ENCODE results near the gene RANGAP1. TPM values are rescaled to one million over a fixed set of nuclear protein-coding genes. Genes with fewer than 3 reads are reported as not detected.

RANGAP1 gene
- total RNA-seq, 3 donors from 2014 or later, result 26.9 to 48.9 (median 35.3) TPM

DNA sequence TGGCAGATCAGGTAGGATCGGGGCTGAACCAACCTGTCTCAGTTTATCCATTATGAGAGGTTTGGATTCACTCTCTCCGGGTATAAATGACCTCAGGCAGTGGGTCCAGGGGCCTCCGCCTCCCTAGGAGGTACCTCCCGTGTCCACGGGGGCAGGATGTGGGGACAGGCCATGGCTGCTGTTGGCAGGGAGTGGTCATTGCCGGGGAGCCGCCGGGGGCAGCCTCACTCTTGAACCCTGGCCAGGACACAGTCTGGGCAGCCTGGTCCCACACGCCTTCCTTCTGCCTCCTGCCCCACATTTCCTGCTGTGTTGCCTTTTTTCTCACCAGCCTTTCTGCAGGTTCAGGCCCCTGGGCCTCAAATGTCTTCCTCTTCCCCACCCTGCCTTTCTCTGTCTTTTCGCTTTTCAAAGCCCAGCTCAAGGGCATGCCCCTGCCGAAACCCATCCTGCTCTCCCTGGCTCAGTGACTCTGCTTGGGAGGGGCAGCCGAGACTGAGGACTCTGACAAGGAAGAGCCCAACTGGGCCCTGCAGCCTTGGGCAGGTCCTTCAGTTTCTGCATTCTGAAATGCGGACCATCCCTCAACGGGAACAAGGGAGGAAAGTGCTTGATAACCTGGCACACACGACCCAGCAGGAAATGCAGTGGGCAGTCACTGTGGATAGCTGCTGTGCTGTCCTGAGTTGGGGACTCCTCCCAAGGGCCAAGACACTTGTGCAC, 46.4 kb upstream of the RANGAP1 start:
- H3K4me3 ChIP-seq, result no peak overlapping the region
- ATAC-seq, result peak; percentile 10
- no peaks in the 10 kb centered on the region for H3K9me3 ChIP-seq
- H3K4me1 ChIP-seq (ENCODE audit: low read depth), result no peaks in the 10 kb centered on the region
- no peaks in the 10 kb centered on the region for H3K36me3 ChIP-seq (ENCODE audit: low read depth)
- intact Hi-C loops (cut with DNase I, micrococcal nuclease), result no loop called here
- no peak for DNase-seq
- TF ChIP-seq, protein P1, sequence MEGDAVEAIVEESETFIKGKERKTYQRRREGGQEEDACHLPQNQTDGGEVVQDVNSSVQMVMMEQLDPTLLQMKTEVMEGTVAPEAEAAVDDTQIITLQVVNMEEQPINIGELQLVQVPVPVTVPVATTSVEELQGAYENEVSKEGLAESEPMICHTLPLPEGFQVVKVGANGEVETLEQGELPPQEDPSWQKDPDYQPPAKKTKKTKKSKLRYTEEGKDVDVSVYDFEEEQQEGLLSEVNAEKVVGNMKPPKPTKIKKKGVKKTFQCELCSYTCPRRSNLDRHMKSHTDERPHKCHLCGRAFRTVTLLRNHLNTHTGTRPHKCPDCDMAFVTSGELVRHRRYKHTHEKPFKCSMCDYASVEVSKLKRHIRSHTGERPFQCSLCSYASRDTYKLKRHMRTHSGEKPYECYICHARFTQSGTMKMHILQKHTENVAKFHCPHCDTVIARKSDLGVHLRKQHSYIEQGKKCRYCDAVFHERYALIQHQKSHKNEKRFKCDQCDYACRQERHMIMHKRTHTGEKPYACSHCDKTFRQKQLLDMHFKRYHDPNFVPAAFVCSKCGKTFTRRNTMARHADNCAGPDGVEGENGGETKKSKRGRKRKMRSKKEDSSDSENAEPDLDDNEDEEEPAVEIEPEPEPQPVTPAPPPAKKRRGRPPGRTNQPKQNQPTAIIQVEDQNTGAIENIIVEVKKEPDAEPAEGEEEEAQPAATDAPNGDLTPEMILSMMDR (IDR thresholded peaks at IDR 0.05), result no peak

DNA sequence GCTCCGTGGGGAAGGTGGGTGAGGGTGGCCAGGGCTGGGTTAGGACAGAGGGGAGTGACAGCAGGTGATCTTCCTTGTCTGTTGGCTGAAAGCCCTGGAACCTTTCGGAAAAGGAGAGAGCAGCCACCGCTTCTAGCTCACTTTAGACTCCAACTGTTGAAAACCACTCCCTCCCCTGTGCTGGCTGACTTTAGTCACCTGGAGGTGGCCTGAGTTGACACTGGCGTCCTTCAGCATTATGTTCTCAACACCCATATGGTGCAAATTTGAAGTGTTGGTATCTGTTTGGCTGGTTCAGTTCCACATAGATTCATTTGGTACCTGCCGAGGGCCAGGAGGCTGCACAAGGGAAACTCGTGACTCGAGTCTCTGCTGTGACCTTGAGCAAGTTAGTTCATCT, 44.2 kb upstream of the RANGAP1 start:
- Histone ChIP-seq H3K4me3 (no peak overlapping the region), H3K9me3 (no peaks in the 10 kb centered on the region), H3K36me3 (ENCODE audit: low read depth) (no peaks in the 10 kb centered on the region), H3K4me1 (ENCODE audit: low read depth) (no peaks in the 10 kb centered on the region)
- ATAC-seq (no peak), DNase-seq (no peak)
- TF ChIP-seq, protein P1 (IDR thresholded peaks at IDR 0.05), result no peak
- intact Hi-C loops (cut with DNase I, micrococcal nuclease), result no loop called here

DNA sequence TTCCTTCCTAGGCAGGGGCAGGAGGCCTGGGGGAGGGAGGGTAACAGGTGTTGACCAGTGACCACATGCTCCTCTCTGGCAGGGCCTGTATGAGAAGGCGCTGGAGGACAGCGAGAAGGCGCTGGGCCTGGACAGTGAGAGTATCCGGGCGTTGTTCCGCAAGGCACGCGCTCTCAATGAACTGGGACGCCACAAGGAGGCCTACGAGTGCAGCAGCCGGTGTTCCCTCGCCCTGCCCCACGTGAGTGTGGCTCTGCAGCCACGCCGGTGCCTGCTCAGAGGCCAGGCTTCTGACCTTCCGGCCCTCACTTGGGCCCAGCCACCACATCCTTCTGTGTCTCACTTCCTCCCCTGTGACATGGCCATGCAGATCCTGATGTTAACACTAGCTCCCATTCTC, 41.1 kb upstream of the RANGAP1 start:
- no peaks in the 10 kb centered on the region for H3K36me3 ChIP-seq (ENCODE audit: low read depth)
- ATAC-seq, result peak; percentile 17
- intact Hi-C loops (cut with DNase I, micrococcal nuclease), result no loop called here

DNA sequence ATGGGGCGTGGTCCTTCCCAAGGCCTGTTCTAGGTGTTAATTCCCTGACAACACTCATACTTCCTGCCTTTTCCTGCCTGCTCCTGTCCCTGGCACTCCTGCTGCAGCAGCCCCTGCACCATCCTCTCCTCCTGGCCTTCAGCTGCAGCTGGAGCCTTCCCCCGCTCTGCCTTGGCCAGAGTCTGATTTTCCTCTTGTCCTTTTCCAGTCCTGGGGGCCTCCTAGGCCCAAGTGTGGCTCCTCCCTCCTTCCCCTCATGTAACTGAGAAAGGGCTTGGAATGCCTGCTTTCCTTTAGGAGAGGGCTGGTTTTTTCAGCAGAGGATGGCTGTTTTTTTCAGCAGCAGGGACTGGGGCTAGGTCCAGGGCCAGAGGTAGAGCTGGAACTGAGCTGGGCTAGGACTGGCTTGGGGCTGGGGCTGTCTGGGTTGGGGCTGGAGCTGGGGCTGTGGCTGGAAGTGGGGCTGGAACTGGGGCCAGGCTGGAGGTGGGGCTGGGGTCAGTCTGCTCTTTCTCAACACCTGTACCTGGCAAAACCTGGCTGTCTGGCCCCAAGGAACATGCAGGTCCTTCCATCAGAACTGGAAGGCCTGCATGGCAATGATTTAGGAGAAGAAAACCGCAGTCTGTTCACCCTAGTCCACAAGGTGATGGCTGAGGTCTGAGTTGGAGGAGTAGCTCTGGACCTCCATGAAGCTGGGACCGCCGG, 39.0 kb upstream of the RANGAP1 start:
- TF ChIP-seq, protein P1 (IDR thresholded peaks at IDR 0.05), result no peak
- Histone ChIP-seq H3K4me3 (no peak overlapping the region), H3K4me1 (ENCODE audit: low read depth) (no peaks in the 10 kb centered on the region), H3K9me3 (no peaks in the 10 kb centered on the region), H3K36me3 (ENCODE audit: low read depth) (no peaks in the 10 kb centered on the region)
- ATAC-seq (no peak), DNase-seq (no peak)
- intact Hi-C loops (cut with DNase I, micrococcal nuclease), result no loop called here

More for the DNA sequence above, 41.1 kb upstream of the RANGAP1 start:
- DNase-seq, result no peak
- Histone ChIP-seq H3K4me1 (ENCODE audit: low read depth) (no peaks in the 10 kb centered on the region), H3K9me3 (no peaks in the 10 kb centered on the region), H3K4me3 (no peak overlapping the region)
- TF ChIP-seq, protein P1 (IDR thresholded peaks at IDR 0.05), result no peak

DNA sequence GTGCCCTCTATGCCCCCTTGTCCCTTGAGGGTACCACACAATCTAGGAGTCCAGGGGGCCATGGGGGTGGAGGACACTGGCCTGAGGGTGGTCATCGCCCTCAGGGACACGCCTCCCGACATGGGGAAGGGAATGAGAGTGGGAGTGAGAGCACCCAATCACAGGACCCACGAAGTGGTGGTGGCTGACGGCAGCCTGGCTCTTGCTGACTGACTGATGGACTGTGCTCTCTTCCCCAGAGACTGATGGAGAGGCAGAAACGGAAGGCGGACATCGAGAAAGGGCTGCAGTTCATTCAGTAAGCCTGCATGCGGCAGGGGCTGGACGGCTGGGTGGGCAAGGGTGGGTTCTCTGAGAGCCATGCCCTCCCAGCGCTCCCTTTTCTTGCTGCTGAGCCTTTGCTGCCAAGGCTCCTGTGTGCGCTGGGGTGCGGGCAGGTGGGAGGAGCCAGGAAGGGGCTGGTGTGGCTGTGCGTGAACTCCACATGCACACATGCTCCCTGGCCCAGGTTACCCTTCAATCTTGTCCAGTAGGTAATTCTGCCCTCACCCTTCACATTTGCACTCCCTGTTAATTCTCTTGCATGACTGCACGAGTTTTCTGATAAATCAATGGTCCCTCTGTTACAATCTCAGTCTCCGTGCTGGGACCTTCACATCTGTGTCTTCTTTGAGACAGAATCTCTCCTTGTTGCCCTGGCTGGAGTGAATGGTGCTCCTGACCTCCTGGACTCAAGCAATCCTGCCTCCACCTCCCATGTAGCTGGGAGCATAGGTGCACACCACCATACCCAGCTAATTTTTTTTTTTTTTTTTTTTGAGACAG, 34.6 kb upstream of the RANGAP1 start:
- DNase-seq (no peak), ATAC-seq (no peak)
- intact Hi-C loops (cut with DNase I, micrococcal nuclease), result no loop called here
- TF ChIP-seq, protein P1 (IDR thresholded peaks at IDR 0.05), result no peak
- H3K4me3 ChIP-seq, result no peak overlapping the region
- no peaks in the 10 kb centered on the region for H3K36me3 ChIP-seq (ENCODE audit: low read depth)
- H3K9me3 ChIP-seq, result no peaks in the 10 kb centered on the region
- no peaks in the 10 kb centered on the region for H3K4me1 ChIP-seq (ENCODE audit: low read depth)

Measured in mucosa of descending colon (tissue), 3 donors.